ENCODE measurements around the gene LRCH2.

Gene LRCH2

DNA sequence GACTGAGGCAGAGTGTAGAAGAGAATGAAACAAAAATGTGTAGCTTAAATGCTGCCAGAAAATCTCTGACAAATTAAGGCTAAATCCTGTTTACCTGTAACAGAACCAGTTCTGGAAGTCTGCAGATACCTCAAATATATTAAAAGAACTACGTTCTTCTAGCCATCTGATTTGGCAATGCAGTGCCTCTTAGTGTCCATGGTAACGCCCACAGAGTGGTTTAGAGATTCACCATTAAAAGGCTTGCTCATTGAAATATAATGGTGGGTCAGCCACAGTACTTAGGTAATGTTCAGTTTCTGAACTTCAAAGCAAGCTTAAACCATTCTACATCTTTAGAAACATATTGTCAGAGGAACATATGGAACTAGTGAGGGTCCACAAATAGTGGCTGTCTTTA lies 32.4 kb upstream of the LRCH2 start:
- no peak for ATAC-seq (ENCODE audit: insufficient read depth, low read depth)
- no peaks in the 10 kb centered on the region for H3K27me3 ChIP-seq (ENCODE audit: insufficient read depth, low read length, poor library complexity)

GRCh38 chrX:115264009-115264408 lies 30.1 kb upstream of the LRCH2 start:
- H2AFZ ChIP-seq (ENCODE audit: low read depth, low read length), result no peak overlapping the region
- H3K9ac ChIP-seq (ENCODE audit: low read depth, low read length), result no peak overlapping the region
- no peaks in the 10 kb centered on the region for H4K20me1 ChIP-seq (ENCODE audit: insufficient read depth, low read length)
- ATAC-seq (ENCODE audit: insufficient read depth, low read depth) (no peak), DNase-seq (no peak)
- no peak overlapping the region for H3K4me2 ChIP-seq (ENCODE audit: insufficient read depth, low read length)
- H3K27me3 ChIP-seq (ENCODE audit: insufficient read depth, low read length, poor library complexity), result no peaks in the 10 kb centered on the region
- H3K9me3 ChIP-seq (ENCODE audit: insufficient read depth, low read length, severe bottlenecking), result no peaks in the 10 kb centered on the region
- H3K36me3 ChIP-seq (ENCODE audit: insufficient read depth, low read length), result no peaks in the 10 kb centered on the region
- no peak overlapping the region for H3K4me3 ChIP-seq (ENCODE audit: low read depth in 1 of 2, low read length in 2 of 2)
- TF ChIP-seq EZH2 (IDR thresholded peaks at IDR 0.05; ENCODE audit: borderline replicate concordance, low read depth, low read length, severe bottlenecking) (no peak), CTCF (IDR thresholded peaks at IDR 0.05; ENCODE audit: borderline replicate concordance, extremely low read depth, low read length, poor library complexity, severe bottlenecking) (no peak)
- H3K4me1 ChIP-seq (ENCODE audit: insufficient read depth, low read length), result no peaks in the 10 kb centered on the region
- H3K79me2 ChIP-seq (ENCODE audit: insufficient read depth, low read length), result no peaks in the 10 kb centered on the region
- H3K27ac ChIP-seq (ENCODE audit: low read length), result no peak overlapping the region

More for the DNA sequence above, 32.4 kb upstream of the LRCH2 start:
- Histone ChIP-seq H3K9me3 (ENCODE audit: insufficient read depth, low read length, severe bottlenecking) (no peaks in the 10 kb centered on the region), H4K20me1 (ENCODE audit: insufficient read depth, low read length) (no peaks in the 10 kb centered on the region), H3K9ac (ENCODE audit: low read depth, low read length) (no peak overlapping the region), H3K4me1 (ENCODE audit: insufficient read depth, low read length) (no peaks in the 10 kb centered on the region), H3K79me2 (ENCODE audit: insufficient read depth, low read length) (no peaks in the 10 kb centered on the region), H3K27ac (ENCODE audit: low read length) (no peak overlapping the region), H3K4me3 (ENCODE audit: low read depth in 1 of 2, low read length in 2 of 2) (no peak overlapping the region), H3K4me2 (ENCODE audit: insufficient read depth, low read length) (no peak overlapping the region), H2AFZ (ENCODE audit: low read depth, low read length) (no peak overlapping the region), H3K36me3 (ENCODE audit: insufficient read depth, low read length) (no peaks in the 10 kb centered on the region)
- TF ChIP-seq CTCF (IDR thresholded peaks at IDR 0.05; ENCODE audit: borderline replicate concordance, extremely low read depth, low read length, poor library complexity, severe bottlenecking), result no peak
- TF ChIP-seq EZH2 (IDR thresholded peaks at IDR 0.05; ENCODE audit: borderline replicate concordance, low read depth, low read length, severe bottlenecking), result no peak
- no peak for DNase-seq

- H3K36me3 ChIP-seq (ENCODE audit: insufficient read depth, low read length), result no peaks in the 10 kb centered on the region
- H3K9ac ChIP-seq (ENCODE audit: low read depth, low read length), result no peak overlapping the region
- TF ChIP-seq CTCF (IDR thresholded peaks at IDR 0.05; ENCODE audit: borderline replicate concordance, extremely low read depth, low read length, poor library complexity, severe bottlenecking) (no peak), EZH2 (IDR thresholded peaks at IDR 0.05; ENCODE audit: borderline replicate concordance, low read depth, low read length, severe bottlenecking) (no peak)
- no peaks in the 10 kb centered on the region for H3K27me3 ChIP-seq (ENCODE audit: insufficient read depth, low read length, poor library complexity)
- H3K4me1 ChIP-seq (ENCODE audit: insufficient read depth, low read length), result no peaks in the 10 kb centered on the region
- no peak overlapping the region for H3K4me2 ChIP-seq (ENCODE audit: insufficient read depth, low read length)
- no peaks in the 10 kb centered on the region for H3K79me2 ChIP-seq (ENCODE audit: insufficient read depth, low read length)
- no peaks in the 10 kb centered on the region for H4K20me1 ChIP-seq (ENCODE audit: insufficient read depth, low read length)
- no peak for DNase-seq
- no peak overlapping the region for H2AFZ ChIP-seq (ENCODE audit: low read depth, low read length)
- no peaks in the 10 kb centered on the region for H3K9me3 ChIP-seq (ENCODE audit: insufficient read depth, low read length, severe bottlenecking)
- H3K4me3 ChIP-seq (ENCODE audit: low read depth in 1 of 2, low read length in 2 of 2), result no peak overlapping the region
- no peak overlapping the region for H3K27ac ChIP-seq (ENCODE audit: low read length)
- ATAC-seq (ENCODE audit: insufficient read depth, low read depth), result no peak
Measured at GRCh38 chrX:115261148-115261547, 27.3 kb upstream of the LRCH2 start.

- no peak overlapping the region for H3K9ac ChIP-seq (ENCODE audit: low read depth, low read length)
- no peaks in the 10 kb centered on the region for H3K79me2 ChIP-seq (ENCODE audit: insufficient read depth, low read length)
- ATAC-seq (ENCODE audit: insufficient read depth, low read depth) (no peak), DNase-seq (no peak)
- TF ChIP-seq CTCF (IDR thresholded peaks at IDR 0.05; ENCODE audit: borderline replicate concordance, extremely low read depth, low read length, poor library complexity, severe bottlenecking) (no peak), EZH2 (IDR thresholded peaks at IDR 0.05; ENCODE audit: borderline replicate concordance, low read depth, low read length, severe bottlenecking) (no peak)
- H3K27me3 ChIP-seq (ENCODE audit: insufficient read depth, low read length, poor library complexity), result no peaks in the 10 kb centered on the region
- no peak overlapping the region for H3K4me2 ChIP-seq (ENCODE audit: insufficient read depth, low read length)
- H3K36me3 ChIP-seq (ENCODE audit: insufficient read depth, low read length), result no peaks in the 10 kb centered on the region
- H3K4me3 ChIP-seq (ENCODE audit: low read depth in 1 of 2, low read length in 2 of 2), result no peak overlapping the region
- no peaks in the 10 kb centered on the region for H3K9me3 ChIP-seq (ENCODE audit: insufficient read depth, low read length, severe bottlenecking)
- no peak overlapping the region for H3K27ac ChIP-seq (ENCODE audit: low read length)
- H2AFZ ChIP-seq (ENCODE audit: low read depth, low read length), result no peak overlapping the region
- H4K20me1 ChIP-seq (ENCODE audit: insufficient read depth, low read length), result no peaks in the 10 kb centered on the region
- no peaks in the 10 kb centered on the region for H3K4me1 ChIP-seq (ENCODE audit: insufficient read depth, low read length)
Measured at GRCh38 chrX:115260330-115260729, 26.4 kb upstream of the LRCH2 start.
